Loucy (cell line): ENCODE data around the gene MMEL1.
A peak's percentile ranks its signal among the peaks of the same experiment; 100 is the strongest.
"Not testable (repeated sequence)": the region's sequence is repeated elsewhere in the genome, so short reads cannot be mapped to it uniquely, and the experiment has no call there.

Experiments used
- H2AFZ ChIP-seq: fragments of 200-600 bp; sonication (generic); 2 replicates; pipeline ENCODE4 v1.6.0; 2016; ENCODE audit warnings: antibody characterized with exemption, mild to moderate bottlenecking, low read length, moderate library complexity
- H3F3A ChIP-seq: fragments of 200-600 bp; 2 replicates; pipeline ENCODE4 v1.6.0; 2016; ENCODE audit warnings: antibody characterized with exemption, low read depth, mild to moderate bottlenecking
- H3K27me3 ChIP-seq: fragments of 200-600 bp; sonication (generic); 2 replicates; pipeline ENCODE4 v1.6.1; 2014; ENCODE audit warnings: low read length, mild to moderate bottlenecking; ENCODE audit not compliant: insufficient read depth, poor library complexity, severe bottlenecking
- H3K36me3 ChIP-seq: fragments of 200-600 bp; sonication (generic); 2 replicates; pipeline ENCODE4 v1.6.1; 2016; ENCODE audit warnings: low read length; ENCODE audit not compliant: insufficient read depth
- H3K4me1 ChIP-seq: fragments of 200-600 bp; sonication (generic); 2 replicates; pipeline ENCODE4 v1.5.1; 2014; ENCODE audit warnings: low read length, mild to moderate bottlenecking; ENCODE audit not compliant: insufficient read depth, poor library complexity, severe bottlenecking
- H3K4me2 ChIP-seq: fragments of 200-600 bp; sonication (generic); 2 replicates; pipeline ENCODE4 v1.6.0; 2014; ENCODE audit warnings: antibody characterized with exemption, low read length, low read depth, mild to moderate bottlenecking; ENCODE audit not compliant: poor library complexity, severe bottlenecking
- H3K4me3 ChIP-seq: fragments of 200-600 bp; sonication (generic); 2 replicates; pipeline ENCODE4 v1.5.1; 2014; ENCODE audit warnings: low read length, mild to moderate bottlenecking, mixed read lengths; ENCODE audit not compliant: poor library complexity, severe bottlenecking
- H3K79me2 ChIP-seq: fragments of 200-600 bp; sonication (generic); 2 replicates; pipeline ENCODE4 v1.6.1; 2014; ENCODE audit warnings: low read length; ENCODE audit not compliant: insufficient read depth
- H3K9ac ChIP-seq: fragments of 200-600 bp; sonication (generic); 2 replicates; pipeline ENCODE4 v1.6.0; 2014; ENCODE audit warnings: mild to moderate bottlenecking, low read depth, low read length, moderate library complexity; ENCODE audit not compliant: poor library complexity, severe bottlenecking
- H3K9me2 ChIP-seq: fragments of 200-600 bp; sonication (generic); replicated peaks from 2 replicates; pipeline ENCODE4 v1.6.1; 2016; ENCODE audit warnings: low read depth, low read length, mixed read lengths
- H3K9me3 ChIP-seq: fragments of 200-600 bp; sonication (generic); 2 replicates; pipeline ENCODE4 v1.6.1; 2014; ENCODE audit warnings: mild to moderate bottlenecking, antibody characterized with exemption, low read length, low read depth; ENCODE audit not compliant: insufficient read depth
- H4K20me1 ChIP-seq: fragments of 200-600 bp; sonication (generic); 2 replicates; pipeline ENCODE4 v1.6.0; 2014; ENCODE audit warnings: antibody characterized with exemption, low read length, mild to moderate bottlenecking; ENCODE audit not compliant: insufficient read depth, poor library complexity, severe bottlenecking
- CTCF ChIP-seq: fragments of 200-600 bp; sonication (generic); conservative IDR thresholded peaks from 2 replicates; pipeline ENCODE4 v1.5.1; 2014; ENCODE audit warnings: mild to moderate bottlenecking, antibody characterized with exemption, low read length
- EZH2phosphoT487 ChIP-seq: fragments of 200-600 bp; IDR thresholded peaks from 2 replicates; pipeline ENCODE4 v1.6.1; 2018; ENCODE audit warnings: antibody characterized with exemption, mild to moderate bottlenecking, moderate library complexity, borderline replicate concordance

The MMEL1 gene

DNA sequence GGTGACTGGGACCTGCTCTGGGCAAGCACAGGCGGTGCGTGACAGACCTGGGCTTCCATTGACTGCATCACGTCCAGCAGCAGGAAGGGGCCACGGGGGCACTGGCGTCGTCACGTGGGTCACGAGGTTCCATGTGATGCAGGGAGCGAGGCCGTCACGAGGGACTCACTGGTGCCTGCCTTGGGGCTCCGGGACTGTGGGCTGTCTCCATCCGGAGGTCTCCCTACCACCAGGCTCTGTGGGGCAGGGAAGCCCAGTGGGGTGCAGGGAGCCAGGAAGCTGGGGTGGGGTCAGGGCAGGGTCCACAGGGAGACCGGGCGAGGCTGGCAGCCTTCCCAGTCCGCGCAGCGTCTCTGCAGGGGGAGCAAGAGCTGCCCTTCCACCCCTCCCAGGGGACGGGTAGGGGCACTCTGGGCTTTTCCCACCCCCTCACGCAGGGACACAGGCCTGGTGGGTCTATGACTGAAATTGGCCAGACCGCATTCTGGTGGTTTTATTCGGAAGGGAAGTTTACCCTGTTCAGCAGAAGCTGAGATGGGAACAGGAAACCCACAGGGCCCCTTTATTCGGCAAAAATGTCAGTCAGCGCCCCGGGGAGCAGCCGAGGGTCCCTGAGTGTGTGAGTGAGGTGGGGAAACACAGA lies 77.1 kb downstream of the MMEL1 start:
- Histone ChIP-seq H3K79me2 (peaks cover 21% of the 10 kb centered on the region), H3K27me3 (no peaks in the 10 kb centered on the region), H3F3A (no peaks in the 10 kb centered on the region), H4K20me1 (peaks cover 9% of the 10 kb centered on the region), H3K9ac (peak overlapping the region; percentile 97), H3K4me2 (peak overlapping the region; percentile 95), H3K9me2 (no peaks in the 10 kb centered on the region), H3K4me3 (peak overlapping the region; percentile 84), H3K9me3 (no peaks in the 10 kb centered on the region), H3K36me3 (no peaks in the 10 kb centered on the region), H3K4me1 (peaks cover 27% of the 10 kb centered on the region), H2AFZ (no peak overlapping the region)
- TF ChIP-seq EZH2phosphoT487 (no peak), CTCF (no peak)

DNA sequence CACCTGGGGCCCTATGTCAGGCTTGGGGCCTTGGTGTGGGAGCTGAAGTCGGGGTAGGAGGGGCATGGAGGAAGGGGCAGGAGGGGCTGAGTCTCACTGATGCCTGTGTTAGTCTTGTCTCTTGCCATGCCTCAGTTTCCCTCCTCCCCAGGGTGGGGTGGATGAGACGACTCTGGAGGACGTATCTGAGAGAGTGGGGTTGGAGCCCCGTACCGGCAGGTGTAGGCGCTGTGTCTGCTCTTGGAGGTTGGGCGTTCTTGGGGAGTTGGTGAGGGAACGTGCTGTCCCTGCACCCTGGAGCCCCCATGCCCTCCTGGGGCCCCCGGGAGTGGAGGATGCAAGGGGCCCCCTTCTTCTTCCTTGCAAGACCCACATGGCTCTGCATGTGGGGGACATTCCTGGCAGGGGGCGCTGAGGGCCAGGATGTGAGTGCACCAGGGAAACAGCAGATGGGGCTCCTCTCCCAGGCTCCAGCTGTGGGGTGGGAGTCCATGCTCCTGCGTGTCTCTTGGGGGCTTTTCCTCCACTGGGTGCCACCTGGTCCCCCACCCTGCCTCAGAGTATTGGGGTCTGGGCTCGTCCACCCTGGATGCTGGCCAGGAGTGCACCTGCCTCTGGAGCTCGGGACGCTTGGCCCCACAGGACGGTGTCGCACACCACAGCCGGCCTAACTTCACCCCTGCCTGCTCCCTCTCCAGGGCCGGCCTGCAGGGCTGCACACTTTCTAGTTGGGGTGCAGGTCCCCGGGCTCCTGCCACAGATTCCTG lies 78.0 kb downstream of the MMEL1 start:
- no peaks in the 10 kb centered on the region for H3K27me3 ChIP-seq
- H2AFZ ChIP-seq, result no peak overlapping the region
- H3K79me2 ChIP-seq, result peaks cover 21% of the 10 kb centered on the region
- no peaks in the 10 kb centered on the region for H3F3A ChIP-seq
- H3K9me2 ChIP-seq, result no peaks in the 10 kb centered on the region
- H4K20me1 ChIP-seq, result peaks cover 9% of the 10 kb centered on the region
- peak overlapping the region; percentile 97 for H3K9ac ChIP-seq
- peak overlapping the region; percentile 95 for H3K4me2 ChIP-seq
- H3K4me3 ChIP-seq, result peak overlapping the region; percentile 84
- no peak for TF ChIP-seq EZH2phosphoT487
- TF ChIP-seq CTCF, result peak; percentile 81
- no peaks in the 10 kb centered on the region for H3K36me3 ChIP-seq
- no peaks in the 10 kb centered on the region for H3K9me3 ChIP-seq
- H3K4me1 ChIP-seq, result peaks cover 27% of the 10 kb centered on the region

GRCh38 chr1:2553871-2554620 lies 78.8 kb downstream of the MMEL1 start:
- Histone ChIP-seq H3K27me3 (no peaks in the 10 kb centered on the region), H3K9me3 (no peaks in the 10 kb centered on the region), H3K9ac (peak overlapping the region; percentile 97), H3K36me3 (no peaks in the 10 kb centered on the region), H3F3A (no peaks in the 10 kb centered on the region), H4K20me1 (peaks cover 9% of the 10 kb centered on the region), H3K4me2 (peak overlapping the region; percentile 95), H3K4me1 (peaks cover 30% of the 10 kb centered on the region), H3K79me2 (peaks cover 21% of the 10 kb centered on the region), H3K9me2 (no peaks in the 10 kb centered on the region), H3K4me3 (no peak overlapping the region), H2AFZ (no peak overlapping the region)
- TF ChIP-seq EZH2phosphoT487 (no peak), CTCF (no peak)

- Histone ChIP-seq H3K79me2 (peaks cover 15% of the 10 kb centered on the region), H3K4me1 (peaks cover 36% of the 10 kb centered on the region)
- not testable (repeated sequence) for H3K36me3 ChIP-seq
These were observed 79.7 kb downstream of the MMEL1 start for GRCh38 chr1:2553076-2553475.

More at GRCh38 chr1:2553076-2553475, 79.7 kb downstream of the MMEL1 start:
- H3K4me2 ChIP-seq, H3F3A ChIP-seq, H3K9ac ChIP-seq, H4K20me1 ChIP-seq, H2AFZ ChIP-seq, H3K4me3 ChIP-seq, H3K9me2 ChIP-seq, H3K9me3 ChIP-seq, H3K27me3 ChIP-seq: not testable (repeated sequence)
